GM12878 (cell line): ENCODE measurements around the gene CBARP. TPM values are rescaled to one million over a fixed set of nuclear protein-coding genes. Genes with fewer than 3 reads are reported as not detected.

Experiments used
- ATAC-seq: fragments of 200-7000 bp; cut with Tn5 transposase; 3 replicates; pipeline ENCODE4 v1.9.1; 2020; ENCODE audit warnings: mild to moderate bottlenecking, moderate library complexity
- BruUV-seq: library from RNA; stranded (reverse); fragments of 400-500 nt; replicated peaks from 2 replicates; lab custom pipeline; 2021; lab: Mats Ljungman, UMichigan
- CTCF ChIA-PET: fragments of 300-600 bp; sonication (Branson Sonifier 250); formaldehyde crosslinking; extraction: SDS; loops from one replicate; lab custom pipeline; 2021; ENCODE audit warnings: inconsistent platforms; lab: Yijun Ruan, JAX
- POLR2A ChIA-PET: fragments of 350-600 bp; formaldehyde crosslinking; extraction: SDS; loops from one replicate; lab custom pipeline; 2021; ENCODE audit warnings: inconsistent platforms; lab: Charles Lee
- RAD21 ChIA-PET: fragments of 300-600 bp; sonication (Branson Sonifier 250); formaldehyde crosslinking; loops from one replicate; lab custom pipeline; 2023; ENCODE audit warnings: antibody characterized with exemption; ENCODE audit not compliant: unreplicated experiment; lab: Charles Lee
- SMC1A ChIA-PET: fragments of 300-600 bp; sonication (Branson Sonifier 250); formaldehyde crosslinking; loops from one replicate; lab custom pipeline; 2023; ENCODE audit not compliant: unreplicated experiment, uncharacterized antibody; lab: Charles Lee
- DNase-seq: peaks from one replicate; pipeline ENCODE4 v3.0.0-alpha.2; 2011; ENCODE audit warnings: low read depth, low spot score
- FAIRE-seq: peaks from 3 replicates; lab custom pipeline; 2011; peaks lifted over from hg19 to GRCh38; lab: Jason Lieb, UNC
- H2AFZ ChIP-seq: 2 replicates; pipeline ENCODE4 v1.6.0; 2011; ENCODE audit warnings: low read depth, low read length, control low read depth; ENCODE audit not compliant: control insufficient read depth
- H3K27ac ChIP-seq: 2 replicates; pipeline ENCODE4 v1.5.1; 2011; ENCODE audit warnings: control low read depth; ENCODE audit not compliant: control insufficient read depth, insufficient read depth
- H3K27me3 ChIP-seq, 2 experiments: replicated peaks in 1 of 2; 2 replicates each; pipeline versions ENCODE4 v1.6.0 to v1.6.1; 2011; ENCODE audit warnings: low read length in 1 of 2; ENCODE audit not compliant: control insufficient read depth in 2 of 2, insufficient read depth in 2 of 2
- H3K36me3 ChIP-seq, 2 experiments: 2 replicates each; pipeline ENCODE4 v1.5.1; 2011; ENCODE audit warnings: low read length in 1 of 2; ENCODE audit not compliant: control insufficient read depth in 2 of 2, insufficient read depth in 2 of 2
- H3K4me1 ChIP-seq: 2 replicates; pipeline ENCODE4 v1.6.1; 2011; ENCODE audit warnings: mild to moderate bottlenecking, low read length, moderate library complexity, mixed read lengths; ENCODE audit not compliant: control insufficient read depth, insufficient read depth
- H3K4me2 ChIP-seq: 2 replicates; pipeline ENCODE4 v1.6.0; 2011; ENCODE audit warnings: control low read depth; ENCODE audit not compliant: control insufficient read depth, insufficient read depth
- H3K4me3 ChIP-seq: fragments of 200-600 bp; sonication (generic); 2 replicates; pipeline ENCODE4 v1.5.1; 2016
- H3K79me2 ChIP-seq: 2 replicates; pipeline ENCODE4 v1.6.0; 2011; ENCODE audit warnings: low read length; ENCODE audit not compliant: control insufficient read depth, insufficient read depth
- H3K9ac ChIP-seq: 2 replicates; pipeline ENCODE4 v1.8.0; 2011; ENCODE audit warnings: low read length, control low read depth, mixed read lengths; ENCODE audit not compliant: control insufficient read depth, insufficient read depth
- H3K9me3 ChIP-seq: replicated peaks from 3 replicates; pipeline ENCODE4 v1.5.1; 2011; ENCODE audit warnings: mild to moderate bottlenecking, low read length; ENCODE audit not compliant: control insufficient read depth, insufficient read depth
- H4K20me1 ChIP-seq: 2 replicates; pipeline ENCODE4 v1.6.0; 2011; ENCODE audit not compliant: control insufficient read depth, insufficient read depth
- EED ChIP-seq: sonication (generic); IDR thresholded peaks from 2 replicates; pipeline ENCODE4 v1.6.1; 2016; ENCODE audit warnings: antibody characterized with exemption, low read depth
- POLR2A ChIP-seq: IDR thresholded peaks from 2 replicates; pipeline ENCODE4 v1.6.1; 2011; ENCODE audit warnings: low read depth, mild to moderate bottlenecking, low read length
- SMARCA5 ChIP-seq: fragments of 450-650 bp; IDR thresholded peaks from 2 replicates; pipeline ENCODE4 v1.6.1; 2017; ENCODE audit warnings: mild to moderate bottlenecking
- ZBTB11 ChIP-seq: fragments of 450-650 bp; formaldehyde crosslinking; IDR thresholded peaks from 2 replicates; pipeline ENCODE4 v1.5.0; 2022; ENCODE audit warnings: mild to moderate bottlenecking, missing genetic modification characterization
- ZNF217 ChIP-seq: fragments of 450-650 bp; IDR thresholded peaks from 2 replicates; pipeline ENCODE4 v1.6.1; 2017; ENCODE audit warnings: antibody characterized with exemption, mild to moderate bottlenecking
- WGBS: methylation state at CpG from one replicate; pipeline ENCODE4 v1.1.6; 2016; ENCODE audit warnings: low lambda C conversion rate; ENCODE audit not compliant: insufficient replicate concordance, insufficient coverage; ENCODE audit errors: missing lambda C conversion rate; 5-methylcytosine and 5-hydroxymethylcytosine counted together
- in situ Hi-C: fragments of 300-500 bp; cut with MboI; formaldehyde crosslinking; loops from 9 replicates; pipeline ENCODE4 v1.14.3; 2018; ENCODE audit warnings: mixed read lengths
- intact Hi-C: fragments of 100-400 bp; cut with micrococcal nuclease; formaldehyde crosslinking; loops from one replicate; pipeline ENCODE4 v1.14.2; 2022; ENCODE audit not compliant: unreplicated experiment
- polyA plus RNA-seq, 11 experiments: library from polyadenylated mRNA; depleted of rRNA in 4 of 11; unstranded in 6 of 11; stranded (reverse) in 5 of 11; fragments of >200 nt; fragmentation: Nextera tagmentation in 4 of 11; fragmentation: Illumina TruSeq in 1 of 11; extraction: Ambion mirVana in 4 of 11; extraction: Trizol in 1 of 11; gene quantifications; 1 replicate in 1 of 11; 2 replicates in 10 of 11; pipeline versions ENCODE4 v1.2.1 to v1.2.3, GENCODE V29; 2011 to 2016; ENCODE audit warnings: inconsistent platforms in 2 of 11, missing spikeins in 2 of 11, low read depth in 1 of 11
- total RNA-seq, 4 experiments: library from RNA; depleted of rRNA in 3 of 4; stranded (reverse); fragments of >200 nt in 3 of 4; fragmentation: Illumina TruSeq in 1 of 4; extraction: Trizol in 1 of 4; gene quantifications; 2 replicates each; pipeline versions ENCODE4 v1.2.1 to v1.2.3, GENCODE V29; 2013 to 2021

The CBARP gene
- total and polyA plus RNA-seq, 10 of the 15 experiments (the other 5 are each of a cell fraction or from before 2014, with no cell fraction given) = 0.04 to 0.59 (median 0.18) TPM; not detected in 3

GRCh38 chr19:1217366-1217765, 20.4 kb downstream of the CBARP start:
- H3K4me3 ChIP-seq = no peak overlapping the region
- H3K27me3 ChIP-seq = no peaks in the 10 kb centered on the region
- RAD21 ChIA-PET = interaction anchor here (1.7 kb wide), 1 partner anchor 104 kb away, joined by 3 read pairs; no protein-coding TSS in a partner anchor
- WGBS = 89% methylated on average over 15 of the region's 15 CpGs
- no TSS peak for BruUV-seq
- SMC1A ChIA-PET = interaction anchor here (0.6 to 0.8 kb wide), 2 partner anchors 23 to 485 kb away, joined by 3 to 4 read pairs; no protein-coding TSS in a partner anchor
- peaks cover 7 to 23% of the 10 kb centered on the region in 2 experiments; a peak in 3 of 4 replicates for H3K36me3 ChIP-seq
- H3K79me2 ChIP-seq = peaks cover 36% of the 10 kb centered on the region
- H3K4me1 ChIP-seq = peaks cover 14% of the 10 kb centered on the region
- DNase-seq (no peak), ATAC-seq (no peak), FAIRE-seq (no peak)
- in situ Hi-C loops (no loop called here), intact Hi-C loops (no loop called here)
- CTCF ChIA-PET = interaction anchor here (0.9 kb wide), 1 partner anchor 56 kb away, joined by 6 read pairs; no protein-coding TSS in a partner anchor
- no peak overlapping the region for H2AFZ ChIP-seq
- no peak overlapping the region for H3K9ac ChIP-seq
- no peaks in the 10 kb centered on the region; the same call in 1 of the 2 replicates for H4K20me1 ChIP-seq
- H3K27ac ChIP-seq = no peak overlapping the region
- H3K9me3 ChIP-seq = no peaks in the 10 kb centered on the region
- TF ChIP-seq EED = no peak
- TF ChIP-seq ZNF217 = no peak
- no peak for TF ChIP-seq SMARCA5
- H3K4me2 ChIP-seq = no peak overlapping the region
- POLR2A ChIA-PET = no interaction called here

GRCh38 chr19:1216756-1217155, 21.0 kb downstream of the CBARP start:
- in situ Hi-C loops = no loop called here
- CTCF ChIA-PET = no interaction called here
- H2AFZ ChIP-seq = no peak overlapping the region
- no peaks in the 10 kb centered on the region for H3K9me3 ChIP-seq
- no peak for ATAC-seq
- no peak overlapping the region for H3K9ac ChIP-seq
- WGBS = 85% methylated on average over 12 of the region's 12 CpGs
- H3K4me1 ChIP-seq = peaks cover 14% of the 10 kb centered on the region
- no TSS peak for BruUV-seq
- H3K36me3 ChIP-seq = peaks cover 7 to 21% of the 10 kb centered on the region in 2 experiments; a peak in 3 of 4 replicates
- no peak for FAIRE-seq
- no peak overlapping the region for H3K4me3 ChIP-seq
- peak; percentile 32; the same call in 1 of the 2 replicates for TF ChIP-seq POLR2A
- no peak for TF ChIP-seq ZBTB11 (CRISPR knock-in tag)
- SMC1A ChIA-PET = interaction anchor here (0.6 to 0.8 kb wide), 2 partner anchors 22 to 484 kb away, joined by 3 to 4 read pairs; no protein-coding TSS in a partner anchor
- no peak overlapping the region for H3K4me2 ChIP-seq
- peaks cover 42% of the 10 kb centered on the region for H3K79me2 ChIP-seq
- H3K27me3 ChIP-seq = no peaks in the 10 kb centered on the region
- POLR2A ChIA-PET = no interaction called here
- RAD21 ChIA-PET = no interaction called here
- DNase-seq = no peak
- intact Hi-C loops = no loop called here
- no peaks in the 10 kb centered on the region; the same call in 1 of the 2 replicates for H4K20me1 ChIP-seq
- H3K27ac ChIP-seq = no peak overlapping the region
